ENCODE measurements around the gene KSR2.

KSR2 gene

DNA sequence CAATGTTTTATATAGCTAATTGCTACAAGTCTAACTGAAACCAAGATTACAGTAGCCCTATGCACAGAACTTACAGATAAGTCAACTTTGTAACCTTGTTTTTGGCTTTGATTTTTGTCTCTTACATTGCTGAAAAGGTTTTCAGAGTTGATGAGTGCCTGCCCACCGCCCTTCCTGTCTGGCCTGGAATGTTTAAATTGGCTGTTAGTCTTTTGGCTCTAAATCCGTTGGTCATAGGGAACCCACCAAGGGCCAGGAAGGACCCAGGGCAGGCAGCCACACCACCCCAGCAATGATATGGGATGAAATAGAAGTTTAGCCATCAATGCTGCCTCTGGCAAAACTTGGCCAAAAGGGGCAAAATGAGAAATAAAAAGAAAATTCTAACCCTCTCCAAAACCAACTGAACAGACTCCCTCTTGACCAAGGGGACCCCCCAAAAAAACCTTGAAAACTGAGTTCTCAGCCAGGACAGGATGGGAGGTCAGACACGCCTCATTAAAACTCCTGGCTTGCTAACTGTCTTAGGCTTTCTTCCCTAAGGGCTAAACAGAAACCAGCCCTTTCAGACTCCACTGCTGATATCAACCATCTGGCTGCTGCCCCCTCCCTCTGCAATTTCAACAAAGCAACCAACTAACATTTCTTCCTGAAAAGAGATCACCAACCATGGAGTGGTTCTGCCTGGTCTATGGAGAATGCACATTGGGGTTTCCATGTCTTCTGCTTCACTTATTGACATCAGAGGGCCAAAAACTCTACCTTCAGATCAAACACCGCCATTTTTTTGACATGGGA lies 365.3 kb downstream of the KSR2 start:
- no peak for DNase-seq

GRCh38 chr12:117599849-117600248 lies 368.9 kb downstream of the KSR2 start:
- no peak for DNase-seq

DNA sequence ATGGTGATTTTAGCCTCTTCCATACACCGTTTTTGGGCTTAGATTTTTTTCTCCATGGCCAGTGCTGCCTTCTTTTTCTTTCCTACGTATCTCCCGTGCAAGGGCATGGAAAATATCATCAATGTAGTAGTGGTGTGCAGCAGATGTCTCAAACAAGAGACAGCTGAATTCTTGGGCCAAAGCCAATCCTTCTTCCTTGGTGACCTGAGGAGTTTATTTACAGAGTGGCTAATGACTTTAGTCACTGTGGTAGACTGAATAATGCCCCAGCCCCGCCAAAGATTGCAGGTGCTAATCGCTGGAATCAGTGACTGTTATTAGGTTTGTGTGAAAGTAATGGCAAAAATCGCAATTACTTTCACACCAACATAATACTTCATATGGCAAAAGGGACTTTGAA lies 371.8 kb downstream of the KSR2 start:
- no peak for DNase-seq

GRCh38 chr12:117595751-117596150 lies 373.0 kb downstream of the KSR2 start:
- DNase-seq: no peak

DNA sequence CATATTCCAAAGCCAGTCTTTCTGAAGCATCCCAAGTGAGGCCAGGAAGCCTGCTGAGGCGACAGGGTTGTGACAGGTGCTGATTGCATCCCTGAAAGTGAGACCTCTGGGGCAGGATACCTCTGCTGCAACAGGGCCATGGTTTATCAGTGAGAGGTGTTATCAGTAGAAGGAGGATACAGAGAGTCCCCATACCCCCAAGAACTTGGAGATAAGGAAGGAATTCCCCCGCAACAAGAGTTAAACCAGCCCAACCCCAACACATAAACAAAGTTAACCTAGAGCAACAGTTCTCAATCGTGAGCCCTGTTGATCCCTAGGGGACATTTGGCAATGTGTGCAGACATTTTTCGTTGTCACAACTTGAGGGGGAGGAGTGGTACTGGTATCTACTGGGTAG lies 374.3 kb downstream of the KSR2 start:
- no peak for DNase-seq

GRCh38 chr12:117593815-117594400 lies 374.9 kb downstream of the KSR2 start:
- DNase-seq: no peak

DNA sequence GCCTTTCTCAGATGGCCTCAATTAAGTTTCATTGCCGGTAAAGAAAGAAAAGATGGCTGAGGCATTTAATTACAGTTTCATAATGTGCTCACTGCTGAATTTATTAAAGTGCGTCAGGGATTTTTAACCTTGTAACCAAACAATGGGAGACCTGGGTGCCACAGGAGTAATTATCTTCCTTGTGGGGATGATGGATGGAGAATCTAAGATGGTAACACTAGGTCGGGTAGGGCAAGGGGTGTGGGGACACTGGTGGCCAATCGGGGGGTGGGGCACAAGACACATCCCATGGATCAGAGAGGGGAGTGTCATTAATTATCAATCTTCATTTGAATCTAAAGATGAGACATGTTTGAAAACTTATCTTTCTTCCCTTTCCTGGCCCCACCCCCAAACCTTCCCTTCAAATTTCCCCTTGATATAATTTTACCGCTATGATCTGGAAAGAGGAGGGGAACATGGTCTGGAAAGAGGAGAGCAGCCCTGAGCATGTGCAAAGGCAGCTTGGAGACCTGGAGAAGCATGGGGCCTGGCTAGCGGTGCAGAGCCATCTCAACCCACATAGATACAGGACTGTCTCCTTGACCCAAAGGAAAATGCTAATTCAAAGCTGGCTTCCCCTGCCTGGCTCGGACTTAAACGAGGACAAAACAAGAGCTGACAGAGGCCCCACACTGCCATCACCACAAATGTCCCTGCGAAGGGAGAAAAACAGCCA lies 376.0 kb downstream of the KSR2 start:
- DNase-seq: no peak

DNA sequence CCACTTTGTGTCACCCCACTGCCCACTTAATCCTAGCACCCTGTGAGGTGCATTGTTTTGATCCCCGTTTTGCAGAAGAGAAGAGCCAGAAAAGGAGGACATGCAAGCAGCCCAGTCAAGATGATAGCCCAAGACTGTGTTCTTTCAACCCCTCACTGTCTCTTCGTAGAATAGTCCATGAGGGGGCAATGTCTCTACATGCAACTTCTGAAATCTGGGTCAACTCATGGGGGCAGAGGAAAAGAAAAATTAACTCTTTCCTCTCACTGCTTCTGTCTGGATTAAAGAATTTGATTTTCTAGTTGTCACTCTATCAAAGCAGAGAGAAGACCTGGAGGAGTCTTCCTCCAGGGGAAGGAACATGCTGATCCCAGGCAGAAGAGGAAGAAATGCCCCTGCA lies 377.8 kb downstream of the KSR2 start:
- DNase-seq: no peak

DNA sequence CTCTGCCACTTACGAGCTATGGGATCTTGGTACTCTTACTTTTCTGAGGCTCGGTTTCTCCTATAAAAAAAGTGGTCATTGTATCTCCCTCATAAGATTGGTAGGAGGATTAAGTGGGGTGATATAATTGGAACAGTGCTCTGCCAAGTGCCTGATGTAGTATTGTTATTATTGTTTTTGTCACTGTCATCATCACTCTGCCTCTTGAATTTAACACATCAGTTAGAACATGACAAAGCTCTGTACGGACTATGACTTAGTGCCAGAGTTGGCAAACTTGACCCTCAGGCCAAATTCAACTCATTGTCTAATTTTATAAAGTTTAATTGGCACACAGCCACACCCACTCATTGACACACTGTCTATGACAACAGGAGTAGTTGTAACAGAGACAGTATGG lies 378.4 kb downstream of the KSR2 start:
- no peak for DNase-seq

DNA sequence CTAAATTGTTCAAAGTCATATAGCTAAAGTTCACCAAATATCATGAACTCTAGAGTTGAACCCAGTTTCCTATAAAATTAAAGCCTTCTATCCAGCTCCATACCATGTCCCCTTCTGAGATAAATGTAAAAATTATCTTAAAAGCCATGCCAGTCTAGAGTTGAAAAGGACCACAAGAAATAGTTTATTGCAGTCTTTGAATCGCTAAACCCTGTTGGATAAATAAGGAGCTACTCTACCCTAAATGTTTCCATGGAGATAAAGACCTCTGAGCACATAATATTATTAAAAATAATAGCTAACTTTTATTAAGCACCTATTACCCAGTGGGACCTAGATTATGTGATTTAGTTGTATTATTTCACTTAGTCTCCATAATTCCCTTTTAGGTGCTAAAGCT lies 379.8 kb downstream of the KSR2 start:
- DNase-seq: no peak

DNA sequence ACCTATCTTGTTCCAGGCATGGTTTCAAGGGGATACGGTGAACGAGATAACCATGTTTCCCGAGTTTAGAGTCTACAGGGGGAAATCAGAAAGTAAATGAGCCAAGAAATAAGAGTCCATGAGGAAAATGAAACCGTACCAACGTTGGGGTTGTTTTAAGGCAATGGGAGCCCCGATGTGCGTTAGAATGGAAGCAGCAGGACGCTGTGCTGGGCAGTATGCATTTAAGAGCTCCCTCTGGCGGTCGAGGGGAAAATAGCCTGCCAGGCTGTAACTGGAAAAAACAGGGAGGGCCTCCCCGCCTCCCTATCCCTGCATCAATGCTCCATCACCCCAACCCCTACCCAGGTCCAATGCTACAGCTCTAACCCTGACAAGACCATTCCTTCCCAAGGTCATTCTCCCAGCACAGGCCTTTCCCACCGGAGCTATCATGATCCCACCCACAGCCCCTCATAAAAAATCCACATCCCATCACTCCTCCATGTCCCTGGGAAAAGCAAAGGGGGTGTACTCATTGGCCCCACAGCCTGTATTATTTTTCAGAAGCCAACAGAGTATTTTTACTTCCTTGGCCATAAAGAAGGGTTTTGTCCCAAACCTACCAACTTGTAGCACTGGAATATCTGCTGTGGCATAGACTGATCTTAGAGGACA lies 381.0 kb downstream of the KSR2 start:
- DNase-seq: no peak

DNA sequence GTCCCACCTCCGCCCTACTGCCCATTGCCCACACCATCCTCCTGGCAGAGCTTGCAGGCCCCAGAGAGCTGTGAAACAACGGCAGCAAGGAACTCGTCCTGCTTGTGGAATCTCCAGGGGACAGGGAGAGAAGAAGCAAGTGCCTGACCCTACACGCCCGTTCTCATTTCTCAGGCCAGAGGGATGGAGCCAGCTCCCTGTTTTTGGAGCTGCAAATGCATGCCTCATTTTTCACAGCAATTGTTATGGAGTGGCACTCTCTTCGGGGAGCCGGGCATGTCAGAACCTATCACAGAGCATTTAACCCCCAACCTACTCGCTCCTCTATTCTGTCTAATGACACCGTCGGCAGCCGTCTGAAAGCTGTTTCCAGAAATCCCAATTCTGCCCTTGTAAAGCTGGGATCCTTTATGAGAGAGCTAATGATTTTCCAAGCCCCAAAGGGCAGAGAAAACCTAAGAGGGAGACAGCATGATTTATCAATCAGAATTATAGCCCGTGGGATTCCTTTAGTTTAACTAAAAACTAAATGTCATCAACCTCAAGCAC lies 385.0 kb downstream of the KSR2 start:
- no peak for DNase-seq

DNA sequence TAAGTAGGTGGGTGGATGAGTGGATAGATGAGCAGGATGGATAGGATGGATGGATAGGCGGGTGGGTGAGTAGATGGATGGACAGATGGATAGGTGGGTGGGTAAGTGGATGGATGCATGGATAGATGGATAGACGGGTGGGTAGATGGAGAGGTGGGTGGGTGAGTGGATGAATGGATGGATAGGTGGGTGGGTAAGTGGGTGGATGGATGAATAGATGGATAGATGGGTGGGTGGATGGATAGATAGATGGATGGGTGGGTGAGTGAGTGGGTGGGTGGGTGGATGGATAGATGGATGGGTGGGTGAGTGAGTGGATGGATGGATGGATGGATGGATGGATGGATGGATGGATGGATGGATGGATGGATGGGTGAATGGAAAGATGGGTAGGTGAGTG lies 385.7 kb downstream of the KSR2 start:
- no peak for DNase-seq

- no peak for DNase-seq
Observed at GRCh38 chr12:117582135-117582784, 386.5 kb downstream of the KSR2 start.

DNA sequence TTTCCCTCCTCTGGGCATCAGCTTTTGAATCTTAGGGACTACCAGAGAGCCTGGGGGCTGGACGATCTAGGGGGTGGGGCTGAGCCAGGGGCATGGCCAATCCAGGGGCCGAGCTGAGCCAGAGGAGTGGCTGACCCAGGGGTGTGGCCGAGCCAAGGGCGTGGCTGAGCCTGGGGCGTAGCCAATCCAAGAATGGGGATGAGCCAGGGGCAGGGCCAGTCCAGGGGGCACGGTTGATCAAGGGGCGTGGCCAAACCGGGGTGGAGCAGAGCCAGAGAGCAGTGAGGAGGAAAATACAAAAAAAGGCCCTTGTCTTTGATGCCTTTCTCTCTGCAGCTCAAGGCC lies 388.1 kb downstream of the KSR2 start:
- no peak for DNase-seq

DNA sequence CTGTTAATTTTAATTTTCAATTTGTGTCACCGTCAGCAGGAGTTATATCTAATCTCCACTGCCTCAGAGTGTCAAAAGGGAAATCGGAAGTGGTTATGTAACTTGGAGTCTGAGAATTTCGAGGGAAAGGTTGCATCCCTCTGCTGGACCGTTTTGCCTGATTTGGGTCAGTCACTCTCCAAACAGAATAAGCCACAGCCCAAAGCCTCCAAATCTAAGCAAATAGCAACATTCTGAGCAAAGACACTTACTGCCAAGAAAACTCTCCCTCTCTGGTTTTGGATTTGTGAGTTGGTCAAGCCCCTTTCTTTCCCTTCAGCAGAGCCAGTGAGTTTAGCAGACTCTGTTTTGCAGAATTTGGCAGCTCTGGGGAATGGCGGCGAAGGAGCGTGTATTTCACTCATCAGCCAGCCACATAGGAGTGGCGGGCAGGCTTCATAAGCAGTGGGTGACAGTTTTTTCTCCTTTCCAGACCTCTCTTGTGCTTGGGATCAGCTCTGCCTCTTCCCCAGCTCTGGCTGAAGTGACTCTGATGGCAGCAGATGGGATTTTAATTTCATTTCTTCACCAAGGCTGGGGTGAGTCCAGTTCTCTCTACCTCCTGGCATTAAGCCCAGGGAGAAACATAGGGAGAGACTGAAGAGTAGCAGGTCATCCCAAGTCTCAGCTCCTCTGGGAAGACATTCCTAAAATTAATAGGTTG lies 388.6 kb downstream of the KSR2 start:
- no peak for DNase-seq

DNA sequence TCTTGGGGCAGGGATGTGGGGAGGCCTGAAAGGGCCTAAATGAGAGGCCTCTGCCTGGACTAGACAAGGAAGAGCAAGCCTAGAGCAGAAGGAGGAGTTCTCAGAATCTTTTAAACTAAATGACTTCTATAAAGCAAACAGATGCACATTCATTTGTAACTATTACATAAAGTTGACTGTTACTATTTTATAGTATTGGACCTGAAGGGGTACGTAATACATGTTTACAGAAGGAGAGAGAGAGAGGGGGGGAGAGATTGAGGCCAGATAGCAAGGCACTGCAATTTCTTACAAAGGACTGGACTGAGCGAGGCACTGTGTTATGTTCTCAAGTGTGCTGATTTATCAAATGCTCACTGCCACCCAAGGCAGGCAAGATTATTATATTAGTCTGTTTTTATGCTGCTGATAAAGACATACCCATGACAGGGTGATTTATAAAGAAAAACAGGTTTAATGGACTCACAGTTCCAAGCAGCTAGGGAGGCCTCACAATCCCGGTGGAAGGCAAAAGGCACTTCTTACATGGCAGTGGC lies 391.6 kb downstream of the KSR2 start:
- DNase-seq: no peak

- no peak for DNase-seq
Observed at GRCh38 chr12:117576053-117576452, 392.7 kb downstream of the KSR2 start.

GRCh38 chr12:117574655-117575054 lies 394.1 kb downstream of the KSR2 start:
- DNase-seq: no peak

- no peak for DNase-seq
Observed at GRCh38 chr12:117572755-117573154, 396.0 kb downstream of the KSR2 start.

DNA sequence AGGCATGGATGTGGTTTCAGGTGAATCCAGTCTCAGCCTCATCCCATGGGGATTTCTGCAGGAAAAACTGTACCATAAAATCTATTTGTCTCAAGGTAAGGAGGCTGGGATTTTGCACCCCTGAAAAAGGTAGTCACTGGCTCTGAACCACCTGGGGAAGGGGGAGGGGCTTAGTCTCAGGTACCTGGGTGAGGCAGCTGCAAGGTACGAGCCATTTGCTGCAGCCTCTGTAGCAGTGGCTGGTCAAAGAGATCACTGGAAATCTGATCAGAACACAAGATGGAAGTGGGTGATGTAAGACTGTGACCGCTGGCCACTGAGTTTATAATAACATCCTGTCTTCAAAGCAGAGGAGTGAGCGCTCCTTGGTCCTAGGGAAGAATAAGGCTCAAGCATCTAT lies 397.5 kb downstream of the KSR2 start:
- DNase-seq: no peak

GRCh38 chr12:117570608-117571007 lies 398.2 kb downstream of the KSR2 start:
- no peak for DNase-seq
